Sigmoid colon (tissue), 7 donors: Measurements from ENCODE around the gene NUB1. TPM values are rescaled to one million over a fixed set of nuclear protein-coding genes. Genes with fewer than 3 reads are reported as not detected.

Experiments
- DNase-seq: peaks from one replicate; pipeline ENCODE4 v3.0.0-alpha.2; 2019
- H3K27ac ChIP-seq, 4 donors: fragments of 200-600 bp; sonication (generic); one replicate each; pipeline ENCODE4 v1.5.1; 2016 to 2019; ENCODE audit warnings: mild to moderate bottlenecking in 1 of 4
- H3K27me3 ChIP-seq, 3 donors: fragments of 200-600 bp; sonication (generic); one replicate each; pipeline ENCODE4 v1.5.1; 2019; ENCODE audit warnings: mild to moderate bottlenecking in 1 of 3
- H3K36me3 ChIP-seq, 4 donors: fragments of 200-600 bp; sonication (generic); one replicate each; pipeline ENCODE4 v1.5.1; 2016 to 2019
- H3K4me1 ChIP-seq, 4 donors: fragments of 200-600 bp; sonication (generic); one replicate each; pipeline ENCODE4 v1.5.1; 2017 to 2019
- H3K4me3 ChIP-seq, 4 donors: fragments of 200-600 bp; sonication (generic); one replicate each; pipeline ENCODE4 v1.5.1; 2017 to 2019; ENCODE audit warnings: mild to moderate bottlenecking in 2 of 4, moderate library complexity in 1 of 4
- H3K9me3 ChIP-seq, 4 donors: fragments of 200-600 bp in 3 of 4; sonication (generic) in 3 of 4; one replicate each; pipeline versions ENCODE4 v1.5.1 to v1.6.1; 2013 to 2019
- EP300 ChIP-seq, 4 donors: sonication (generic); formaldehyde crosslinking; IDR thresholded peaks; one replicate each; pipeline ENCODE4 v1.6.1; 2017; ENCODE audit warnings: antibody characterized with exemption in 4 of 4
- POLR2A ChIP-seq, 2 donors: fragments of 450-650 bp; IDR thresholded peaks; one replicate each; pipeline ENCODE4 v1.6.1; 2016; ENCODE audit warnings: antibody characterized with exemption in 2 of 2, mild to moderate bottlenecking in 2 of 2, moderate library complexity in 2 of 2
- POLR2AphosphoS5 ChIP-seq, 4 donors: sonication (generic); formaldehyde crosslinking; IDR thresholded peaks; one replicate each; pipeline ENCODE4 v1.6.1; 2017; ENCODE audit warnings: antibody characterized with exemption in 4 of 4
- WGBS, 2 donors: extraction: QIAGEN DNeasy Blood & Tissue Kit; methylation state at CpG; one replicate each; pipeline ENCODE4 v1.1.7; 2013; 5-methylcytosine and 5-hydroxymethylcytosine counted together
- intact Hi-C: fragments of 100-400 bp; cut with DNase I; formaldehyde crosslinking; loops from one replicate; pipeline ENCODE4 v1.15.1; 2023
- polyA plus RNA-seq, 3 donors: library from polyadenylated mRNA; stranded (reverse); fragments of 200-250 nt; gene quantifications; one replicate each; pipeline ENCODE4 v1.2.3, GENCODE V29; 2013
- total RNA-seq, 4 donors: library from RNA; depleted of rRNA; stranded (reverse); fragments of >200 nt; gene quantifications; one replicate each; pipeline ENCODE4 v1.1.0, GENCODE V29; 2016
- TF ChIP-seq, protein P1 (sequence below), 4 experiments: fragments of 450-650 bp in 3 of 4; fragments of 200-600 bp in 1 of 4; IDR thresholded peaks; one replicate each; pipeline ENCODE4 v1.5.1; 2016 to 2019; ENCODE audit warnings: antibody characterized with exemption in 4 of 4, mild to moderate bottlenecking in 3 of 4, moderate library complexity in 2 of 4
- donor health status: healthy with polysubstance abuse.
- donor health status: Bipolar disorder and iron deficiency.
- donor health status: healthy.

NUB1 gene
- total and polyA plus RNA-seq, 7 donors = 36.6 to 73.8 (median 50.1) TPM

DNA sequence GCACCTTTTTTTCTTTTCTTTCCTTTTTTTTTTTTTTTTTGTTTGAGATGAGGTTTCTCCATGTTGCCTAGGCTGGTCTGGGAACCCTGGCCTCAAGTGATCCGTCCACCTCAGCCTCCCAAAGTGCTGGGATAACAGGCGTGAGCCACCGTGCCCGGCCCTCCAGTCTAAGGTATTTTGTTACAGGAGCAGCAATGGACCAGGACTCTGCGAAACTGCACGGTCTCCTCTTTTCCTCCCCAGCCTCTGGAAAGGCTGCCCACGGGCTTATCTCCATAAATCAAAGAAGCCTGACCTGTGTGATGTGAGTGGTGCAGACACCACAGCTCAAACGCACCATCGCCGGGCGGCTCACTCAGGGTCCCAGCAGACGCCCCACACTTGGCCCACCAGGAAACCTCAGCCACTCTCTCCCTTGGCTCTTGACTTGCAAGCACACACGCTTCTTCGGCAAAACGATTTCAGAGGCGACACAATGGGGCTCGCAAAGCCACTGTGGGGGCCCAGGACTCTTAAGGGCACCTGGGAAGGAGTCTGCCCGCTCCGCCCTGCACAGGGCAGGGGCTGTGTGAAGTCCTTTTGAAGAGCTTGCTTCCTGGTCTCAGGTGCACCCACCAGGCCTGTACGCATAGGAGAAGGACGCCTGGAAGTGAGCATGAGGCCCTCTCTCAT, 47.6 kb downstream of the NUB1 start:
- 87 to 91% methylated on average over 21 of the region's 21 CpGs for WGBS, 2 donors
- intact Hi-C loops = no loop called here
- peaks cover 0 to 9% (median 0%) of the 10 kb centered on the region in 3 donors for H3K27me3 ChIP-seq

DNA sequence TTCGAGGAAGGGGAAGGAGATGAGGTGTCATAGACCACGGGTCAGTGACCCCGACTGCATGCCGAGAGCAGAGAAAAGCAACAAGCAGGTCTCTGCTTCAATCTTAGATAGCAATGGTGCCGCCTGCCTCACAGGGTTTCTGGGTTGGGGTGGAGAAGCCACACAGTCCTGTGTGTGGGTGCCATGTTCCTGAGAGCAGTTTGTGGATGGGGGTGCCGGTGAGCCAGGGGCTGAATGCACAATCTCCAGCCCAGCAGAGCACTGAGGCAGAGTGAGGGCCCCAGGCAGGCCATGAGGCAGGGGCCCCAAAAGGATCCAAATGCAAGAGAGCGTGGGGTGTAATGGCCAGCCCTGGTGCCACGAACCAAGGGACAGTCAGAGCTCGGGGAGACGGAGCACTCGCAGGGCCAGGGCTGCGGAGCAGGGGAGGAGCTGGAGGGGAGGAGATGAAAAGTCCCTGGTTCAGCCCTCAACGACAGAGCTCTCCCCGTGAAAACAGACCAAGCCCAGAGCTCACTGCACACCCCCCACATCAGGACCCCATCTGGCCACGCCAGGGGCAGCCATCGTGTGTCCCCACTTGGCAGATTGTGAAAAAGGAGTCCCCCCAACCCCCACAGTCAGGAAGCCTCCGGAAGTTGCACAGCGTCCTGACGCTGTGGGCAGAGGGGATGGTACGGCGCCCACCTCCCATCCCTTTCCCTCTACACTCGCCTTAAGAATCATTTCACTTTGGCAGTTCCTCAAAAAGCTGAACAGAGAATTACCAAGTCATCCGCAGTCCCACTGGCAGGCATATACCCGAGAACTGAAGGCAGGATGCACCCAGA, 48.4 kb downstream of the NUB1 start:
- TF ChIP-seq, protein P1, sequence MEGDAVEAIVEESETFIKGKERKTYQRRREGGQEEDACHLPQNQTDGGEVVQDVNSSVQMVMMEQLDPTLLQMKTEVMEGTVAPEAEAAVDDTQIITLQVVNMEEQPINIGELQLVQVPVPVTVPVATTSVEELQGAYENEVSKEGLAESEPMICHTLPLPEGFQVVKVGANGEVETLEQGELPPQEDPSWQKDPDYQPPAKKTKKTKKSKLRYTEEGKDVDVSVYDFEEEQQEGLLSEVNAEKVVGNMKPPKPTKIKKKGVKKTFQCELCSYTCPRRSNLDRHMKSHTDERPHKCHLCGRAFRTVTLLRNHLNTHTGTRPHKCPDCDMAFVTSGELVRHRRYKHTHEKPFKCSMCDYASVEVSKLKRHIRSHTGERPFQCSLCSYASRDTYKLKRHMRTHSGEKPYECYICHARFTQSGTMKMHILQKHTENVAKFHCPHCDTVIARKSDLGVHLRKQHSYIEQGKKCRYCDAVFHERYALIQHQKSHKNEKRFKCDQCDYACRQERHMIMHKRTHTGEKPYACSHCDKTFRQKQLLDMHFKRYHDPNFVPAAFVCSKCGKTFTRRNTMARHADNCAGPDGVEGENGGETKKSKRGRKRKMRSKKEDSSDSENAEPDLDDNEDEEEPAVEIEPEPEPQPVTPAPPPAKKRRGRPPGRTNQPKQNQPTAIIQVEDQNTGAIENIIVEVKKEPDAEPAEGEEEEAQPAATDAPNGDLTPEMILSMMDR (IDR thresholded peaks at IDR 0.05) = no peak
- TF ChIP-seq EP300 (IDR thresholded peaks at IDR 0.05) (no peak), POLR2A (IDR thresholded peaks at IDR 0.05) (no peak), POLR2AphosphoS5 (IDR thresholded peaks at IDR 0.05) (no peak)
- Histone ChIP-seq H3K4me3 (no peak overlapping the region), H3K27me3 (peaks cover 0 to 9% (median 0%) of the 10 kb centered on the region in 3 donors), H3K4me1 (no peaks in the 10 kb centered on the region), H3K9me3 (no peaks in the 10 kb centered on the region), H3K36me3 (no peaks in the 10 kb centered on the region), H3K27ac (no peak overlapping the region)
- WGBS, 2 donors = 74 to 84% methylated on average over 24 of the region's 24 CpGs
- DNase-seq = no peak
- intact Hi-C loops = no loop called here

More for the DNA sequence above, 47.6 kb downstream of the NUB1 start:
- no peak for TF ChIP-seq POLR2A (IDR thresholded peaks at IDR 0.05)
- TF ChIP-seq POLR2AphosphoS5 (IDR thresholded peaks at IDR 0.05) = no peak
- TF ChIP-seq, protein P1 (IDR thresholded peaks at IDR 0.05) = no peak
- TF ChIP-seq EP300 (IDR thresholded peaks at IDR 0.05) = no peak
- no peaks in the 10 kb centered on the region for H3K36me3 ChIP-seq
- DNase-seq = no peak
- no peak overlapping the region for H3K27ac ChIP-seq
- no peak overlapping the region for H3K4me3 ChIP-seq
- H3K4me1 ChIP-seq = no peaks in the 10 kb centered on the region
- no peaks in the 10 kb centered on the region for H3K9me3 ChIP-seq

DNA sequence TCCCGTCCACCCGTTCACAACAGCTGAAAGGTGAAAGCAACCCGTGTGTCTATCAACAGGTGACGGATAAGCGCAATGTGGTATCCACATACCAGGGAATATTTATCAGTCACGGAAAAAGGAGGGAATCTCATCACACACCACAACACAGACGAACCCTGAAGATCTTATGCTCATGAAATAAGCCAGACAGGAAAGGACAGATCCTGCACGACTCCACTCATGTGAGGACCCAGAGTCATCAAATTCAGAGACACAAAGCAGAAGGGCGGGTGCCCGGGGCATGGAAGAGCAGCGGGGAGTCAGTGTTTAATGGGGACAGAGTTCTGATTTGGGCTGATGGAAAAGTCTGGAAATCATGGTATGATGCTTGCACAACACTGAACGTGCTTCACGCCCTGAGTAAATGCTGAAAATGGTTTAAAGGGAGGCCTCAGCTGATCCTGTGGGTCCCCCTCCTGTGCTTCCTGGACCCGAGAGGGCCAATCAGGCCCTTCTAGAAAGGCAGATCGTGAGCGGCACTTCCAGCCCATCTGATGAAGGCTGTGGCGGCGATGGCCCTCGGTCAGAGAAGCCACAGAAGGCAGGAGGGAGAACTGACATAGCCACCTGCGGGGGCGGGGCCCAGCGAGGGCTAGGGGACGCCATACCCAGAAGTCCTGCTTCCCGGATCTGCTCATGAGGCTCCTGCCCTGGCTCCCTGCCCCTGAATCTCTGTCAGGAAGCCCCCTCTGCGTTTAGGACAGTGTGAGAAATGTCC, 49.2 kb downstream of the NUB1 start:
- no peak for DNase-seq

DNA sequence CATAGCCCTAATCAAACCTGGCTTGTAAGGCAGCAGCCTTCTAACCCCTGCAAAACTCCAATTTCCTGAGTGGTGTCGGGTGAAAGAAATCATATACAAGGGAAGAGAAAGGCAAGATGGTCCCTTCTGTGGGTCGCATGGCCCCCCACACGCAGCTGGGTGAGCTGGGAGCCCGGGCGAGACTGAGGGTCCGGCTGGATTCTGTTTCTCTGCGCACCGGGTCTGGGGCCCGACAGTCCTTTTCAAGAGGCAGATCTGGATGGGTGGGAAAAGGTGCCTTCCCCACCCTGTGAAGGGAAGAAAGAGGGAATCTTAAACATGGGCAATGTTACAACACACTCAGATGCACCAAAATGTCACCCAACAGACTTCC, 49.7 kb downstream of the NUB1 start:
- no peaks in the 10 kb centered on the region for H3K4me1 ChIP-seq
- H3K4me3 ChIP-seq = no peak overlapping the region
- TF ChIP-seq POLR2A (IDR thresholded peaks at IDR 0.05) (no peak), EP300 (IDR thresholded peaks at IDR 0.05) (no peak), POLR2AphosphoS5 (IDR thresholded peaks at IDR 0.05) (no peak)
- TF ChIP-seq, protein P1 (IDR thresholded peaks at IDR 0.05) = no peak
- H3K27ac ChIP-seq = no peak overlapping the region
- WGBS, 2 donors = 88 to 94% methylated on average over 9 of the region's 9 CpGs
- intact Hi-C loops = no loop called here
- H3K36me3 ChIP-seq = no peaks in the 10 kb centered on the region
- H3K9me3 ChIP-seq = no peaks in the 10 kb centered on the region
- DNase-seq = no peak
- peaks cover 0 to 6% (median 0%) of the 10 kb centered on the region in 3 donors for H3K27me3 ChIP-seq

More for the DNA sequence above, 49.2 kb downstream of the NUB1 start:
- no peaks in the 10 kb centered on the region for H3K9me3 ChIP-seq
- no peaks in the 10 kb centered on the region for H3K36me3 ChIP-seq
- H3K27me3 ChIP-seq = peaks cover 0 to 6% (median 0%) of the 10 kb centered on the region in 3 donors
- intact Hi-C loops = no loop called here
- WGBS, 2 donors = 69 to 79% methylated on average over 25 of the region's 25 CpGs
- H3K4me1 ChIP-seq = no peaks in the 10 kb centered on the region
- H3K27ac ChIP-seq = no peak overlapping the region
- H3K4me3 ChIP-seq = no peak overlapping the region
- no peak for TF ChIP-seq POLR2A (IDR thresholded peaks at IDR 0.05)
- no peak for TF ChIP-seq EP300 (IDR thresholded peaks at IDR 0.05)
- no peak for TF ChIP-seq POLR2AphosphoS5 (IDR thresholded peaks at IDR 0.05)
- TF ChIP-seq, protein P1 (IDR thresholded peaks at IDR 0.05) = no peak
